PC-9 (cell line): ENCODE data around the gene CREBL2. TPM values are rescaled to one million over a fixed set of nuclear protein-coding genes. Genes with fewer than 3 reads are reported as not detected.
"Not testable (repeated sequence)": the region's sequence is repeated elsewhere in the genome, so short reads cannot be mapped to it uniquely, and the experiment has no call there.

Experiments used
- BruUV-seq: library from RNA; stranded (reverse); fragments of 400-500 nt; replicated peaks from 2 replicates; lab custom pipeline; 2021; lab: Mats Ljungman, UMichigan
- CTCF ChIA-PET: fragments of 300-600 bp; sonication (Branson Sonifier 250); formaldehyde crosslinking; loops from one replicate; lab custom pipeline; 2022; ENCODE audit warnings: antibody characterized with exemption; lab: Charles Lee
- POLR2A ChIA-PET: fragments of 300-600 bp; sonication (Branson Sonifier 250); formaldehyde crosslinking; loops from one replicate; lab custom pipeline; 2022; ENCODE audit warnings: antibody characterized with exemption; ENCODE audit not compliant: unreplicated experiment; lab: Charles Lee
- DNase-seq, 2 experiments: peaks; one replicate each; pipeline versions ENCODE4 v3.0.0 to v3.0.0-alpha.2; 2015 to 2022; ENCODE audit warnings: mixed read lengths in 1 of 2
- H2AFZ ChIP-seq: fragments of 200-600 bp; sonication (generic); 2 replicates; pipeline ENCODE4 v1.8.1; 2017; ENCODE audit warnings: antibody characterized with exemption
- H3F3A ChIP-seq: fragments of 200-600 bp; sonication (generic); 2 replicates; pipeline ENCODE4 v1.8.1; 2017; ENCODE audit warnings: antibody characterized with exemption, mild to moderate bottlenecking, low read depth; ENCODE audit not compliant: insufficient read depth
- H3K27ac ChIP-seq: fragments of 200-600 bp; sonication (generic); 2 replicates; pipeline ENCODE4 v1.6.1; 2016; ENCODE audit warnings: mixed run types
- H3K27me3 ChIP-seq: fragments of 200-600 bp; sonication (generic); 2 replicates; pipeline ENCODE4 v1.6.1; 2016; ENCODE audit warnings: low read depth, mixed run types; ENCODE audit not compliant: insufficient read depth
- H3K36me3 ChIP-seq: fragments of 200-600 bp; sonication (generic); 2 replicates; pipeline ENCODE4 v1.6.1; 2016; ENCODE audit warnings: low read depth, mixed run types
- H3K4me1 ChIP-seq: fragments of 200-600 bp; sonication (generic); replicated peaks from 2 replicates; pipeline ENCODE4 v1.6.1; 2016; ENCODE audit warnings: mixed run types; ENCODE audit not compliant: insufficient read depth
- H3K4me2 ChIP-seq: fragments of 200-600 bp; sonication (generic); 2 replicates; pipeline ENCODE4 v1.6.1; 2017; ENCODE audit warnings: mixed run types
- H3K4me3 ChIP-seq: fragments of 200-600 bp; sonication (generic); 2 replicates; pipeline ENCODE4 v1.6.1; 2016; ENCODE audit warnings: mixed run types
- H3K79me2 ChIP-seq: fragments of 200-600 bp; sonication (generic); 2 replicates; pipeline ENCODE4 v1.6.1; 2017; ENCODE audit warnings: low read depth, mixed run types
- H3K9me2 ChIP-seq: fragments of 200-600 bp; sonication (generic); 2 replicates; pipeline ENCODE4 v1.8.1; 2017; ENCODE audit warnings: mild to moderate bottlenecking; ENCODE audit not compliant: insufficient read depth
- H3K9me3 ChIP-seq: fragments of 200-600 bp; sonication (generic); 2 replicates; pipeline ENCODE4 v1.8.1; 2016; ENCODE audit warnings: low read depth; ENCODE audit not compliant: insufficient read depth
- H4K20me1 ChIP-seq: fragments of 200-600 bp; sonication (generic); 2 replicates; pipeline ENCODE4 v1.8.1; 2017; ENCODE audit not compliant: insufficient read depth
- EZH2 ChIP-seq: fragments of 200-600 bp; sonication (generic); IDR thresholded peaks from 2 replicates; pipeline ENCODE4 v1.8.0; 2017; ENCODE audit warnings: antibody characterized with exemption, low read depth
- intact Hi-C: fragments of 100-400 bp; cut with micrococcal nuclease; formaldehyde crosslinking; loops from one replicate; pipeline ENCODE4 v1.10.0; 2022; ENCODE audit not compliant: unreplicated experiment
- total RNA-seq: library from RNA; stranded (reverse); gene quantifications from 2 replicates; pipeline ENCODE4 v1.2.3, GENCODE V29; 2021
- TF ChIP-seq, protein P1 (sequence below): fragments of 200-600 bp; sonication (generic); conservative IDR thresholded peaks from 2 replicates; pipeline ENCODE4 v1.6.1; 2017; ENCODE audit warnings: mixed run types, antibody characterized with exemption, mild to moderate bottlenecking, moderate library complexity

The CREBL2 gene
- total RNA-seq, 1 experiment from 2014 or later, result 30.3 TPM

DNA sequence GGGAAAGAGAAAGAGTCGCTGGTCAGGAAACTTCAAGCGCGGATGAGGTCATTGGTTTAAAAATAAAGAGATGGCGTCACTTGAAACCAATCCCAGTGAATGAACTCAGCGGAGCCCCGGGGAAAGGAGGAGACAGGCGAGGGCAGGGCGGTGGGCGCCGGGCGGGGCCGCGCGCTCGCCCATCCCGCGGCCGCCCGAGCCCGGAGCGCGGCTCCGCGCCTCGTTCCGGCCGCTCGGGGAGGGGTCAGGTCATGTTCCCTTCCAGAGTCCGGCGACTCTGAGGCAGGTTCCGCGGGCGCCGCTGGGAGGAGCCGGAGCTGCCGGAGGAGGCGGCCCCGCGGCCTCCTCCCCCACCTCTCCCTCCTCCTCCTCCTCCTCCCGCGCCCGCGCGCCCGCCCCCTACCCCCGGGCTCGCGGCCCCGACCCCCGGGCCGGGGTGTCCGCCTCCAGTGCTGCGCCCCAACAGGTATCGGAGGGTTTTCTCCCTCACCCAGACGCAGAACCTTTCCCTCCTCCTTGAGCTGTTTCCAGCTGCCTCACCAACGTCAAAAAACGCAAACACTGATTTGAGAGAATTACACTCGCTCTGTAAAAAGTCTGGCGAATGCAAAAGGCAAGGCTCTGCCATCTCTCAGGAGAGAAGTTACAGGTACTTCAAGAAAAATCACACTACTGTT, 49.0 kb upstream of the CREBL2 start, which contains the start of gene DUSP16:
DUSP16 (minus strand) TSS at position 279 of the 677 bp plus-strand sequence. CDS start 41,765 bp downstream, outside the sequence.
- Histone ChIP-seq H3K9me2 (no peaks in the 10 kb centered on the region), H3K27ac (peak within 1 kb of the TSS; percentile 92), H3K27me3 (no peaks in the 10 kb centered on the region), H3K36me3 (no peaks in the 10 kb centered on the region), H3K4me2 (peak within 1 kb of the TSS; percentile 95), H3K4me3 (peak within 1 kb of the TSS; percentile 73), H3K79me2 (peaks cover 32% of the 10 kb centered on the region), H2AFZ (peak within 1 kb of the TSS; percentile 92), H4K20me1 (no peaks in the 10 kb centered on the region), H3F3A (peaks cover 22% of the 10 kb centered on the region), H3K9me3 (no peaks in the 10 kb centered on the region; the same call in 1 of the 2 replicates), H3K4me1 (peaks cover 25% of the 10 kb centered on the region)
- peak; percentile 90 to 99 for DNase-seq
- ChIA-PET CTCF (interaction anchor here (0.9 kb wide), 2 partner anchors 24 to 174 kb away, joined by 3 to 4 read pairs; no protein-coding TSS in a partner anchor), POLR2A (interaction anchor here (0.5 kb wide), 1 partner anchor 1839 kb away, joined by 13 read pairs; no protein-coding TSS in a partner anchor)
- intact Hi-C loops, result loop anchor here (1.0 to 5.0 kb wide), 5 partner anchors 21 to 186 kb away; partner anchors contain the start of gene CREBL2
- TF ChIP-seq EZH2, result no peak
- TF ChIP-seq, protein P1, sequence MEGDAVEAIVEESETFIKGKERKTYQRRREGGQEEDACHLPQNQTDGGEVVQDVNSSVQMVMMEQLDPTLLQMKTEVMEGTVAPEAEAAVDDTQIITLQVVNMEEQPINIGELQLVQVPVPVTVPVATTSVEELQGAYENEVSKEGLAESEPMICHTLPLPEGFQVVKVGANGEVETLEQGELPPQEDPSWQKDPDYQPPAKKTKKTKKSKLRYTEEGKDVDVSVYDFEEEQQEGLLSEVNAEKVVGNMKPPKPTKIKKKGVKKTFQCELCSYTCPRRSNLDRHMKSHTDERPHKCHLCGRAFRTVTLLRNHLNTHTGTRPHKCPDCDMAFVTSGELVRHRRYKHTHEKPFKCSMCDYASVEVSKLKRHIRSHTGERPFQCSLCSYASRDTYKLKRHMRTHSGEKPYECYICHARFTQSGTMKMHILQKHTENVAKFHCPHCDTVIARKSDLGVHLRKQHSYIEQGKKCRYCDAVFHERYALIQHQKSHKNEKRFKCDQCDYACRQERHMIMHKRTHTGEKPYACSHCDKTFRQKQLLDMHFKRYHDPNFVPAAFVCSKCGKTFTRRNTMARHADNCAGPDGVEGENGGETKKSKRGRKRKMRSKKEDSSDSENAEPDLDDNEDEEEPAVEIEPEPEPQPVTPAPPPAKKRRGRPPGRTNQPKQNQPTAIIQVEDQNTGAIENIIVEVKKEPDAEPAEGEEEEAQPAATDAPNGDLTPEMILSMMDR, result peak; percentile 36; the same call in 1 of the 2 replicates
- BruUV-seq, result no TSS peak

DNA sequence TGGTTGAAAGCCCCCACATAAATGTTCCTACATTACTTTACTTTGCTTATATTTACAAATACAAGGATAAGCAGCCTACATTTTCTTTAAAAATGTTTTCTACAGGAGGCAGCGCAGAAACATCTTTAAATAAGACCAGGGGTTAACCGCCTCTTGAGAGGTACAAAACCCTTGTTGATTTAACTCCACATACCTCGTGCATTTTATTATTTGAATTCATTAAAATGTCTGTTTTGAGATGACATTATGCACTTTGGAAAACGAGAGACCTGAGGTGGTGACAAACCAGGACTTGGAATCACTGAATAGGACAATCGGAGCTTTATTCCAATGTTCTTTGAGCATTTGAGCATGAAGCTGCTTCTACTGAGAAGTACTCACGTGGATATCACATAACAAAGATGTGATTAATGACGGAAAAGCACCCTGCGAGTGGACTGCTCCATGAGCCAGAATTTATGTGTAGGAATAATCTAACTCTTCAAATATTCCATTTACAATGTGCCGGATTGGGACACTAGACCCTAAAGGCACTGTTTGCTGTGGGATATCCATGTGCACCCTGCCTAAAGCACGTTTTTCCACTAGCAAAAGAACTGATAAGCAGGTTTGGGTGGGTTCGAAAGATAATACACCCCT, 48.3 kb upstream of the CREBL2 start:
- no peaks in the 10 kb centered on the region for H4K20me1 ChIP-seq
- TF ChIP-seq EZH2, result no peak
- ChIA-PET POLR2A (interaction anchor here (0.5 to 0.6 kb wide), 2 partner anchors 209 to 1839 kb away, joined by 4 to 13 read pairs; no protein-coding TSS in a partner anchor), CTCF (interaction anchor here (0.6 to 1.0 kb wide), 4 partner anchors 23 to 173 kb away, joined by 3 to 10 read pairs (median 4); no protein-coding TSS in a partner anchor)
- no peaks in the 10 kb centered on the region for H3K27me3 ChIP-seq
- peaks cover 25% of the 10 kb centered on the region for H3K79me2 ChIP-seq
- H3K36me3 ChIP-seq, result no peaks in the 10 kb centered on the region
- peak overlapping the region; percentile 92 for H2AFZ ChIP-seq
- no peak for DNase-seq
- BruUV-seq, result TSS peak; percentile 16
- no peaks in the 10 kb centered on the region for H3K9me2 ChIP-seq
- H3K9me3 ChIP-seq, result no peaks in the 10 kb centered on the region; the same call in 1 of the 2 replicates
- H3K4me1 ChIP-seq, result peaks cover 25% of the 10 kb centered on the region
- peak overlapping the region; percentile 95 for H3K4me2 ChIP-seq
- H3F3A ChIP-seq, result peaks cover 22% of the 10 kb centered on the region
- intact Hi-C loops, result loop anchor here (2.0 to 5.0 kb wide), 3 partner anchors 93 to 187 kb away; no protein-coding TSS in a partner anchor
- H3K4me3 ChIP-seq, result peak overlapping the region; percentile 73
- H3K27ac ChIP-seq, result peak overlapping the region; percentile 84

DNA sequence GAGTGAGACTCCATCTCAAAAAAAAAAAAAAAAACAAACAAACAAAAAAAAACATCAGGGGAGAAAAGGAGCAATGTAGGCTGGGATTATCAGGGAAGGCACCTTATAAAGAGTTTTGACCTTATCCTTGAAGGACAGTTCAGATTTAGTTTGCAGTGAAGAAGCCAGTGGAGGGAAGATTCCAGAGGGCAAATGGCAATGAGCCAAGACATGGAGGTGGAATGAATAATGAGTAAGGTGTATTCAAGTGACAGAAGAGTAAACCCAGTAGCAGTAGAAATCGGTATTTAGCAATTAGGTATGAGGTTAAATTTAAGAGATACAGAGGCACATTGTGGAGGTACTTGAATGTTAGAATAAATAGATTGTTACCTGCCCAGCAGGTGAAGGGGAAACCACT, 46.8 kb upstream of the CREBL2 start:
- Histone ChIP-seq H4K20me1 (no peaks in the 10 kb centered on the region), H3K9me2 (no peaks in the 10 kb centered on the region), H2AFZ (no peak overlapping the region), H3F3A (peaks cover 22% of the 10 kb centered on the region), H3K4me3 (no peak overlapping the region), H3K4me1 (peaks cover 17% of the 10 kb centered on the region), H3K79me2 (peaks cover 11% of the 10 kb centered on the region), H3K4me2 (no peak overlapping the region), H3K9me3 (no peaks in the 10 kb centered on the region; the same call in 1 of the 2 replicates), H3K27me3 (no peaks in the 10 kb centered on the region), H3K27ac (no peak overlapping the region), H3K36me3 (no peaks in the 10 kb centered on the region)
- no peak for DNase-seq
- intact Hi-C loops, result loop anchor here (5.0 kb wide), 1 partner anchor 137 kb away; no protein-coding TSS in a partner anchor
- ChIA-PET POLR2A (interaction anchor here (0.6 kb wide), 1 partner anchor 123 kb away, joined by 3 read pairs; no protein-coding TSS in a partner anchor), CTCF (no interaction called here)
- TF ChIP-seq EZH2, result no peak
- TF ChIP-seq, protein P1, result no peak
- BruUV-seq, result no TSS peak

DNA sequence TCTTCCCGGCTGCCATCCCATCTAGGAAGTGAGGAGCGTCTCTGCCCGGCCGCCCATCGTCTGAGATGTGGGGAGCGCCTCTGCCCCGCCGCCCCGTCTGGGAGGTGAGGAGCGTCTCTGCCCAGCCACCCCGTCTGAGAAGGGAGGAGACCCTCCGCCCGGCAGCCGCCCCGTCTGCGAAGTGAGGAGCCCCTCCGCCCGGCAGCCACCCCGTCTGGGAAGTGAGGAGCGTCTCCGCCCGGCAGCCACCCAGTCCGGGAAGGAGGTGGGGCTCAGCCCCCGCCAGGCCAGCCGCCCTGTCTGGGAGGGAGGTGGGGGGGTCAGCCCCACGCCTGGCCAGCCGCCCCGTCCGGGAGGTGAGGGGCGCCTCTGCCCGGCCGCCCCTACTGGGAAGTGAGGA, 45.7 kb upstream of the CREBL2 start:
- POLR2A ChIA-PET, CTCF ChIA-PET, intact Hi-C loops: not testable (repeated sequence)

More for the DNA sequence above, 45.7 kb upstream of the CREBL2 start:
- H3K4me2 ChIP-seq, H2AFZ ChIP-seq, H4K20me1 ChIP-seq, BruUV-seq, H3K9me3 ChIP-seq, H3K79me2 ChIP-seq, H3K9me2 ChIP-seq, H3K4me1 ChIP-seq, H3K27ac ChIP-seq, H3K27me3 ChIP-seq, H3K36me3 ChIP-seq, H3K4me3 ChIP-seq, DNase-seq: not testable (repeated sequence)
- peaks cover 16% of the 10 kb centered on the region for H3F3A ChIP-seq
